WTC11 (cell line): ENCODE data around the gene ZNF605. TPM values are rescaled to one million over a fixed set of nuclear protein-coding genes. Genes with fewer than 3 reads are reported as not detected.
A peak's percentile ranks its signal among the peaks of the same experiment; 100 is the strongest.

ENCODE experiments used
- CREM ChIP-seq: sonication (generic); formaldehyde crosslinking; IDR thresholded peaks from 2 replicates; pipeline ENCODE4 v1.8.1; 2022; ENCODE audit warnings: mild to moderate bottlenecking, missing genetic modification reagents, moderate library complexity
- E2F1 ChIP-seq: sonication (generic); formaldehyde crosslinking; IDR thresholded peaks from 2 replicates; pipeline ENCODE4 v1.8.0; 2022; ENCODE audit warnings: mild to moderate bottlenecking, missing genetic modification reagents
- ELF4 ChIP-seq: sonication (generic); formaldehyde crosslinking; IDR thresholded peaks from 2 replicates; pipeline ENCODE4 v1.8.1; 2022; ENCODE audit warnings: low read depth, mild to moderate bottlenecking, moderate library complexity, missing genetic modification reagents
- ETV6 ChIP-seq: sonication (generic); formaldehyde crosslinking; IDR thresholded peaks from 2 replicates; pipeline ENCODE4 v1.8.1; 2022; ENCODE audit warnings: mild to moderate bottlenecking, missing genetic modification reagents
- FOXK1 ChIP-seq: sonication (generic); formaldehyde crosslinking; IDR thresholded peaks from 2 replicates; pipeline ENCODE4 v1.8.0; 2022; ENCODE audit warnings: mild to moderate bottlenecking, moderate library complexity, missing genetic modification reagents
- FOXP1 ChIP-seq: sonication (generic); formaldehyde crosslinking; IDR thresholded peaks from 2 replicates; pipeline ENCODE4 v1.8.0; 2022; ENCODE audit warnings: missing genetic modification reagents, mild to moderate bottlenecking, moderate library complexity, borderline replicate concordance
- GABPB1 ChIP-seq: sonication (generic); formaldehyde crosslinking; IDR thresholded peaks from 2 replicates; pipeline ENCODE4 v1.8.1; 2023; ENCODE audit warnings: mild to moderate bottlenecking, missing genetic modification reagents
- IRF2 ChIP-seq: sonication (generic); formaldehyde crosslinking; IDR thresholded peaks from 2 replicates; pipeline ENCODE4 v1.8.0; 2022; ENCODE audit warnings: low read depth, missing genetic modification reagents, borderline replicate concordance
- MXD4 ChIP-seq: fragments of 250-450 bp; sonication (Bioruptor Pico); IDR thresholded peaks from 2 replicates; pipeline ENCODE4 v1.8.0; 2021; ENCODE audit warnings: mild to moderate bottlenecking, moderate library complexity, borderline replicate concordance
- MYBL2 ChIP-seq: sonication (generic); formaldehyde crosslinking; IDR thresholded peaks from 2 replicates; pipeline ENCODE4 v1.8.1; 2023; ENCODE audit warnings: mild to moderate bottlenecking, moderate library complexity, missing genetic modification reagents
- NFATC4 ChIP-seq: fragments of 250-450 bp; sonication (Bioruptor Pico); IDR thresholded peaks from 2 replicates; pipeline ENCODE4 v1.9.0; 2021; ENCODE audit warnings: mild to moderate bottlenecking
- OVOL2 ChIP-seq: fragments of 250-450 bp; sonication (Bioruptor Pico); IDR thresholded peaks from 2 replicates; pipeline ENCODE4 v1.9.0; 2021; ENCODE audit warnings: mild to moderate bottlenecking, borderline replicate concordance
- PRRX2 ChIP-seq: fragments of 250-450 bp; sonication (Bioruptor Pico); IDR thresholded peaks from 2 replicates; pipeline ENCODE4 v1.8.0; 2021; ENCODE audit warnings: mild to moderate bottlenecking
- RORB ChIP-seq: fragments of 250-450 bp; sonication (Bioruptor Pico); IDR thresholded peaks from 2 replicates; pipeline ENCODE4 v1.9.0; 2021; ENCODE audit warnings: mild to moderate bottlenecking
- SMAD4 ChIP-seq: sonication (generic); formaldehyde crosslinking; IDR thresholded peaks from 2 replicates; pipeline ENCODE4 v1.8.0; 2022; ENCODE audit warnings: mild to moderate bottlenecking, missing genetic modification reagents
- SP1 ChIP-seq: sonication (generic); formaldehyde crosslinking; conservative IDR thresholded peaks from 2 replicates; pipeline ENCODE4 v1.8.1; 2022; ENCODE audit warnings: missing genetic modification reagents
- TCF7 ChIP-seq: sonication (generic); formaldehyde crosslinking; IDR thresholded peaks from 2 replicates; pipeline ENCODE4 v1.8.0; 2022; ENCODE audit warnings: mild to moderate bottlenecking, low read depth, missing genetic modification reagents, moderate library complexity
- ZBTB43 ChIP-seq: sonication (generic); formaldehyde crosslinking; IDR thresholded peaks from 2 replicates; pipeline ENCODE4 v1.8.1; 2023; ENCODE audit warnings: mild to moderate bottlenecking, missing genetic modification reagents
- ZNF263 ChIP-seq: sonication (generic); formaldehyde crosslinking; IDR thresholded peaks from 2 replicates; pipeline ENCODE4 v1.8.1; 2022; ENCODE audit warnings: low read depth, mild to moderate bottlenecking, moderate library complexity, missing genetic modification reagents
- total RNA-seq: library from RNA; stranded (reverse); gene quantifications from 3 replicates; pipeline ENCODE4 v1.2.3, GENCODE V29; 2021
- TF ChIP-seq, protein P1 (sequence below): sonication (generic); formaldehyde crosslinking; IDR thresholded peaks from 2 replicates; pipeline ENCODE4 v1.8.0; 2023; ENCODE audit warnings: missing genetic modification reagents, mild to moderate bottlenecking, borderline replicate concordance
- TF ChIP-seq, protein P2 (sequence below): sonication (generic); formaldehyde crosslinking; IDR thresholded peaks from 2 replicates; pipeline ENCODE4 v1.8.0; 2022; ENCODE audit warnings: mild to moderate bottlenecking, missing genetic modification reagents
- TF ChIP-seq, protein P3 (sequence below): fragments of 250-450 bp; sonication (Bioruptor Pico); IDR thresholded peaks from 2 replicates; pipeline ENCODE4 v1.9.0; 2021; ENCODE audit warnings: mild to moderate bottlenecking
- TF ChIP-seq, protein P4 (sequence below): sonication (generic); formaldehyde crosslinking; IDR thresholded peaks from 2 replicates; pipeline ENCODE4 v1.8.1; 2022; ENCODE audit warnings: low read depth, mild to moderate bottlenecking, moderate library complexity, missing genetic modification reagents, borderline replicate concordance
- TF ChIP-seq, protein P5 (sequence below): fragments of 250-450 bp; sonication (Bioruptor Pico); conservative IDR thresholded peaks from 2 replicates; pipeline ENCODE4 v1.9.0; 2021; ENCODE audit warnings: mild to moderate bottlenecking

The ZNF605 gene
- total RNA-seq, 1 experiment from 2014 or later = 21.1 TPM

GRCh38 chr12:132904718-132905328 lies 51.3 kb downstream of the ZNF605 start (continued):
- TF ChIP-seq, protein P1, sequence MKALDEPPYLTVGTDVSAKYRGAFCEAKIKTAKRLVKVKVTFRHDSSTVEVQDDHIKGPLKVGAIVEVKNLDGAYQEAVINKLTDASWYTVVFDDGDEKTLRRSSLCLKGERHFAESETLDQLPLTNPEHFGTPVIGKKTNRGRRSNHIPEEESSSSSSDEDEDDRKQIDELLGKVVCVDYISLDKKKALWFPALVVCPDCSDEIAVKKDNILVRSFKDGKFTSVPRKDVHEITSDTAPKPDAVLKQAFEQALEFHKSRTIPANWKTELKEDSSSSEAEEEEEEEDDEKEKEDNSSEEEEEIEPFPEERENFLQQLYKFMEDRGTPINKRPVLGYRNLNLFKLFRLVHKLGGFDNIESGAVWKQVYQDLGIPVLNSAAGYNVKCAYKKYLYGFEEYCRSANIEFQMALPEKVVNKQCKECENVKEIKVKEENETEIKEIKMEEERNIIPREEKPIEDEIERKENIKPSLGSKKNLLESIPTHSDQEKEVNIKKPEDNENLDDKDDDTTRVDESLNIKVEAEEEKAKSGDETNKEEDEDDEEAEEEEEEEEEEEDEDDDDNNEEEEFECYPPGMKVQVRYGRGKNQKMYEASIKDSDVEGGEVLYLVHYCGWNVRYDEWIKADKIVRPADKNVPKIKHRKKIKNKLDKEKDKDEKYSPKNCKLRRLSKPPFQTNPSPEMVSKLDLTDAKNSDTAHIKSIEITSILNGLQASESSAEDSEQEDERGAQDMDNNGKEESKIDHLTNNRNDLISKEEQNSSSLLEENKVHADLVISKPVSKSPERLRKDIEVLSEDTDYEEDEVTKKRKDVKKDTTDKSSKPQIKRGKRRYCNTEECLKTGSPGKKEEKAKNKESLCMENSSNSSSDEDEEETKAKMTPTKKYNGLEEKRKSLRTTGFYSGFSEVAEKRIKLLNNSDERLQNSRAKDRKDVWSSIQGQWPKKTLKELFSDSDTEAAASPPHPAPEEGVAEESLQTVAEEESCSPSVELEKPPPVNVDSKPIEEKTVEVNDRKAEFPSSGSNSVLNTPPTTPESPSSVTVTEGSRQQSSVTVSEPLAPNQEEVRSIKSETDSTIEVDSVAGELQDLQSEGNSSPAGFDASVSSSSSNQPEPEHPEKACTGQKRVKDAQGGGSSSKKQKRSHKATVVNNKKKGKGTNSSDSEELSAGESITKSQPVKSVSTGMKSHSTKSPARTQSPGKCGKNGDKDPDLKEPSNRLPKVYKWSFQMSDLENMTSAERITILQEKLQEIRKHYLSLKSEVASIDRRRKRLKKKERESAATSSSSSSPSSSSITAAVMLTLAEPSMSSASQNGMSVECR (CRISPR knock-in tag) = no peak
- TF ChIP-seq ZNF263 (CRISPR knock-in tag) = no peak
- TF ChIP-seq MXD4 (CRISPR knock-in tag) = no peak
- TF ChIP-seq, protein P2, sequence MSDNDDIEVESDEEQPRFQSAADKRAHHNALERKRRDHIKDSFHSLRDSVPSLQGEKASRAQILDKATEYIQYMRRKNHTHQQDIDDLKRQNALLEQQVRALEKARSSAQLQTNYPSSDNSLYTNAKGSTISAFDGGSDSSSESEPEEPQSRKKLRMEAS (CRISPR knock-in tag) = peak; percentile 85
- no peak for TF ChIP-seq OVOL2 (CRISPR knock-in tag)
- peak; percentile 65; the same call in 1 of the 2 replicates for TF ChIP-seq ETV6 (CRISPR knock-in tag)
- TF ChIP-seq IRF2 (CRISPR knock-in tag) = no peak
- TF ChIP-seq SMAD4 = no peak
- 0 out of 2 replicates have a peak, but pooled peaks have one; percentile 43 for TF ChIP-seq MYBL2 (CRISPR knock-in tag)
- TF ChIP-seq ZBTB43 (CRISPR knock-in tag) = no peak
- TF ChIP-seq FOXP1 (CRISPR knock-in tag) = 0 out of 2 replicates have a peak, but pooled peaks have one; percentile 54
- TF ChIP-seq RORB = no peak
- TF ChIP-seq GABPB1 = no peak
- TF ChIP-seq E2F1 (CRISPR knock-in tag) = no peak
- TF ChIP-seq FOXK1 (CRISPR knock-in tag) = no peak
- TF ChIP-seq PRRX2 (CRISPR knock-in tag) = no peak
- TF ChIP-seq NFATC4 (CRISPR knock-in tag) = no peak
- TF ChIP-seq SP1 (CRISPR knock-in tag) = peak; percentile 34; the same call in 1 of the 2 replicates
- no peak for TF ChIP-seq CREM (CRISPR knock-in tag)
- TF ChIP-seq, protein P3, sequence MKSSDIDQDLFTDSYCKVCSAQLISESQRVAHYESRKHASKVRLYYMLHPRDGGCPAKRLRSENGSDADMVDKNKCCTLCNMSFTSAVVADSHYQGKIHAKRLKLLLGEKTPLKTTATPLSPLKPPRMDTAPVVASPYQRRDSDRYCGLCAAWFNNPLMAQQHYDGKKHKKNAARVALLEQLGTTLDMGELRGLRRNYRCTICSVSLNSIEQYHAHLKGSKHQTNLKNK = no peak
- TF ChIP-seq, protein P4, sequence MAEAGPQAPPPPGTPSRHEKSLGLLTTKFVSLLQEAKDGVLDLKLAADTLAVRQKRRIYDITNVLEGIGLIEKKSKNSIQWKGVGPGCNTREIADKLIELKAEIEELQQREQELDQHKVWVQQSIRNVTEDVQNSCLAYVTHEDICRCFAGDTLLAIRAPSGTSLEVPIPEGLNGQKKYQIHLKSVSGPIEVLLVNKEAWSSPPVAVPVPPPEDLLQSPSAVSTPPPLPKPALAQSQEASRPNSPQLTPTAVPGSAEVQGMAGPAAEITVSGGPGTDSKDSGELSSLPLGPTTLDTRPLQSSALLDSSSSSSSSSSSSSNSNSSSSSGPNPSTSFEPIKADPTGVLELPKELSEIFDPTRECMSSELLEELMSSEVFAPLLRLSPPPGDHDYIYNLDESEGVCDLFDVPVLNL (CRISPR knock-in tag) = no peak
- no peak for TF ChIP-seq ELF4 (CRISPR knock-in tag)
- TF ChIP-seq TCF7 (CRISPR knock-in tag) = no peak
- TF ChIP-seq, protein P5, sequence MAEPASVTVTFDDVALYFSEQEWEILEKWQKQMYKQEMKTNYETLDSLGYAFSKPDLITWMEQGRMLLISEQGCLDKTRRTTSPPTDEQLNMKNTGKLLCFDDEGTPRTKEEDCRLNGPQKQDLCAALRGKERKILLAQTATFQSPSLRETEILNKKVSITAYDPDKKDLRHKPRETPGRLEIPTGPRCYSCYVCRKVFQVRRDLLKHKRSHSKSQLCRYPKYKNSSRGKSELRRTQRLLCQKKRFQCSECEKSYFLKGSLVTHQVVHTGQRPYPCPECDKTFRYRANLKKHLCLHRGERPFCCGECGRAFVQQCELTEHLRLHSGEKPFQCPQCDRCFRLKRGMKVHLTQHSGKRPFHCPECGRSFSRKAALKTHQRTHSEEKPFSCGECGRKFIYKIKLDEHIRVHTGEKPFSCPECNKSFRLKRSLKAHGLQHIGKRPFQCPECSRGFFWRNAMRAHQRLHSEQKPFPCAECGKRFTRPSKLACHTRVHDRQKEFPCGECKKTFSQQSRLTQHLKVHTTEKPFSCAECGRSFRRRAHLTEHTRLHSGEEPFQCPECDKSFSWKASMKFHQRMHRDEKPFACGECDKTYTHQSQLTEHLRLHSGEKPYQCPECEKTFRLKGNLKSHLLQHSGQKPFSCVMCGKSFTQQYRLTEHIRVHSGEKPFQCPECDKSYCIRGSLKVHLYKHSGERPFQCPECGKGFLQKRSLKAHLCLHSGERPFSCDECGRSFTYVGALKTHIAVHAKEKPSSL (CRISPR knock-in tag) = no peak
